ENCODE measurements around the gene VSIG2. TPM values are rescaled to one million over a fixed set of nuclear protein-coding genes. Genes with fewer than 3 reads are reported as not detected.

VSIG2 gene
- total RNA-seq, 4 donors from 2014 or later: 1.9 to 2.2 TPM; not detected in 2

DNA sequence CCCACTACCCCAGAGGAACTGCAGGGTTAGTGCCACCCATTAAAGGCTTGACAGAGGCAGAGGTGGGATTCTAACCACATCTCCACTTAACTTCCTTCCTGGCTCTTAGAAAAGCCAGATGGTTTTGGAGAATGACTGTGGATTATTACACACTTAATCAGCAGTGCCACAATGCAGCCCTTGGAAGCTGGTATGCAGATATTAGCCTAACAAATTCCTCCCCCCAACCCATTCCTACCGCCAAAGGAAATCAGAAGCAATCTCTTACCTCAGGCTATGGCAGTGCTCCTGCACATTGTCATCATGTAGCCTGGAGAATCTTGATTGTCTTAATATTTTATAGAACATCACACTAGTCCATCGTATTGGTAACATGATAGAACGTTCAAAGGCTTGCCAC lies 35.5 kb downstream of the VSIG2 start:
- peaks cover 0 to 2% of the 10 kb centered on the region in 2 donors for H3K27me3 ChIP-seq
- TF ChIP-seq POLR2A (IDR thresholded peaks at IDR 0.05) (no peak), CTCF (IDR thresholded peaks at IDR 0.05) (no peak)
- intact Hi-C loops (cut with DNase I; ENCODE audit: low total_unique reads): no loop called here

DNA sequence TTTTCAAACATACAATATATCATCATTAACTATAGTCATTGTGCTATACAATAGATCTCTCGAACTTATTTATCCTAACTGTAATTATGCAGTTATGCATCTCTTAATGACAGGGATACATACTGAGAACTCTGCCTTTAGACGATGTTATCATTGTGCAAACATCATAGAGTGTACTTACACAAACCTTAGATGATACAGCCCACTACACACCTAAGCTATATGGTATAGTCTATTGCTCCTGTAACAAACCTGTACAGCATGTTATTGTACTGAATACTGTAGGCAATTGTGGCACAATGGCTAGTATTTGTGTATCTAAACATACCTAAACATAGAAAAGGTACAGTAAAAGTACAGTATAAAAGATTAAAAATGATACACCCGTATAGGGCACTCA lies 39.7 kb downstream of the VSIG2 start:
- DNase-seq: no peak
- intact Hi-C loops (cut with DNase I; ENCODE audit: low total_unique reads): no loop called here
- H3K4me3 ChIP-seq: no peak overlapping the region

More for the DNA sequence above, 35.5 kb downstream of the VSIG2 start:
- no peaks in the 10 kb centered on the region for H3K9me3 ChIP-seq
- no peak overlapping the region for H3K4me3 ChIP-seq
- DNase-seq: no peak
- peaks cover 0 to 12% of the 10 kb centered on the region in 2 donors for H3K4me1 ChIP-seq
- H3K27ac ChIP-seq: no peak overlapping the region
- H3K36me3 ChIP-seq: no peaks in the 10 kb centered on the region

GRCh38 chr11:124707829-124708228 lies 44.2 kb downstream of the VSIG2 start:
- no peaks in the 10 kb centered on the region for H3K9me3 ChIP-seq
- DNase-seq: no peak
- H3K4me3 ChIP-seq: no peak overlapping the region
- H3K4me1 ChIP-seq: no peaks in the 10 kb centered on the region
- no peaks in the 10 kb centered on the region for H3K27me3 ChIP-seq
- H3K27ac ChIP-seq: no peak overlapping the region
- no peak for TF ChIP-seq CTCF (IDR thresholded peaks at IDR 0.05)
- no peak for TF ChIP-seq POLR2A (IDR thresholded peaks at IDR 0.05)
- H3K36me3 ChIP-seq: no peaks in the 10 kb centered on the region
- intact Hi-C loops (cut with DNase I; ENCODE audit: low total_unique reads): no loop called here

More for the DNA sequence above, 39.7 kb downstream of the VSIG2 start:
- Histone ChIP-seq H3K36me3 (no peaks in the 10 kb centered on the region), H3K27ac (no peak overlapping the region), H3K27me3 (no peaks in the 10 kb centered on the region), H3K9me3 (no peaks in the 10 kb centered on the region), H3K4me1 (no peaks in the 10 kb centered on the region)
- TF ChIP-seq CTCF (IDR thresholded peaks at IDR 0.05) (no peak), POLR2A (IDR thresholded peaks at IDR 0.05) (no peak)

DNA sequence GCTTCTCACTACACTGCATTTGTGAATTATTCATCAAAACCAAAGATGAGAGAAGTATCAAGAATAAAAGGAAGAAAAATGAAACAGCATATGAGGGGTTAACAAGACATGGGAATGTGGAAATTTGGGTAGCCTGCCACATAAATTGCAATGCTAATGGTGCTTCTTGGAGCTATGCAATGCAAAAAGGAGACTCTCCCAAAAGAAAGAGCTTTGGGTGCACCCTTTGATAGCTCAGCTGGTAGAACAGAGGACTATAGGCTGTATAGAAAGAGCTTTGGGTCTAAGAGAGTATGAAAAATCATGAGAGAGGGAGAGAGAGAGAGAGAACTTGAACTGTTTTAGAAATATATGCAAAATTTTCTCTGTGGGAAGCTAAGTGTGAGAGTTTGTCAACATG lies 52.0 kb downstream of the VSIG2 start:
- Histone ChIP-seq H3K27me3 (no peaks in the 10 kb centered on the region), H3K9me3 (no peaks in the 10 kb centered on the region), H3K27ac (no peak overlapping the region), H3K36me3 (no peaks in the 10 kb centered on the region), H3K4me1 (no peaks in the 10 kb centered on the region), H3K4me3 (no peak overlapping the region)
- TF ChIP-seq CTCF (IDR thresholded peaks at IDR 0.05) (no peak), POLR2A (IDR thresholded peaks at IDR 0.05) (no peak)
- intact Hi-C loops (cut with DNase I; ENCODE audit: low total_unique reads): no loop called here
- no peak for DNase-seq

DNA sequence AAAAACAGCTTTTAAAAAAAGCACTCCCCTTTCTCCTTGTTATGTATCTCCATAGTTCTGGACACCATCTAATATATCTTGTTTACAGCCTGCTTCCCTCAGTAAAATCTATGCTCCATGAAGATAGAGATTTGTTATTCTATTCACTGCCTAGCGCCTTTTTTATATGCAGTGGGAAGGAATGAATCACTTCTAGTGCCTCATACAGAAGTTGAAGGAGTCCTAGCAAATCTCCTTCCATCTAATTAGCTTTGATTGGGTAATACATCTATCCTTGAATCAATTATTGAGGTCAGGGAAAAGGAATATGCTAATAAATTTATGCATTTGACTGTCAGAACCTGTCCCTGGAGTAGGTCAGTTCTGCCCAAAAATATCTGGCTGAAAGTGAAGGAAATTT lies 52.5 kb downstream of the VSIG2 start:
- no peak for TF ChIP-seq CTCF (IDR thresholded peaks at IDR 0.05)
- no peak for TF ChIP-seq POLR2A (IDR thresholded peaks at IDR 0.05)
- Histone ChIP-seq H3K4me1 (no peaks in the 10 kb centered on the region), H3K9me3 (no peaks in the 10 kb centered on the region), H3K27me3 (no peaks in the 10 kb centered on the region), H3K27ac (no peak overlapping the region), H3K36me3 (no peaks in the 10 kb centered on the region), H3K4me3 (no peak overlapping the region)
- DNase-seq: no peak
- intact Hi-C loops (cut with DNase I; ENCODE audit: low total_unique reads): no loop called here

Other genes with a start within 250 kb of the VSIG2 start
- not detected for gene OR8B12, start 208.6 kb downstream of the VSIG2 start, total RNA-seq
- not detected for gene OR8A1, start 182.3 kb downstream of the VSIG2 start, total RNA-seq
- not detected for gene PANX3, start 140.8 kb downstream of the VSIG2 start, total RNA-seq
- 10 to 100 TPM; 25.4 to 61.0 (median 38.9) TPM for gene TBRG1, start 129.4 kb downstream of the VSIG2 start, total RNA-seq
- 1 to 10 TPM in 3 of 4 donors, under 1 TPM in 1; 0.77 to 7.5 (median 5.3) TPM for gene SIAE, start 78.5 kb downstream of the VSIG2 start, total RNA-seq
- gene SPA17, start 78.4 kb downstream of the VSIG2 start, total RNA-seq: 1 to 10 TPM in 3 of 4 donors, under 1 TPM in 1; 0.51 to 9.0 (median 2.7) TPM
- 10 to 100 TPM in 1 of 4 donors, under 1 TPM in 1, not detected in 2; 0.62 to 16.4 TPM for gene NRGN, start 12.3 kb downstream of the VSIG2 start, total RNA-seq
- 10 to 100 TPM; 18.7 to 91.6 (median 47.7) TPM for gene ESAM, start 10.0 kb upstream of the VSIG2 start, total RNA-seq
- gene MSANTD2, start 48.2 kb upstream of the VSIG2 start, total RNA-seq: 10 to 100 TPM in 3 of 4 donors, 1 to 10 TPM in 1; 5.1 to 36.6 (median 24.5) TPM
- 10 to 100 TPM in 2 of 4 donors, 1 to 10 TPM in 2; 7.1 to 21.8 (median 11.1) TPM for gene ROBO3, start 113.2 kb upstream of the VSIG2 start, total RNA-seq
- gene ROBO4, start 145.6 kb upstream of the VSIG2 start, total RNA-seq: 10 to 100 TPM; 11.2 to 96.6 (median 46.6) TPM
- gene HEPN1, start 167.0 kb upstream of the VSIG2 start, total RNA-seq: not detected
- gene HEPACAM, start 183.8 kb upstream of the VSIG2 start, total RNA-seq: not detected
- 1 to 10 TPM in 3 of 4 donors, under 1 TPM in 1; under 0.01 to 3.5 (median 1.7) TPM for gene CCDC15, start 201.9 kb upstream of the VSIG2 start, total RNA-seq

Data from uterus (tissue), 4 donors.